HUES48 (cell line): Measurements from ENCODE around the gene ST3GAL6.

ENCODE experiments used
- H3K27ac ChIP-seq: one replicate; pipeline ENCODE4 v1.7.0; 2013; ENCODE audit warnings: low read depth, low read length, inconsistent platforms
- H3K27me3 ChIP-seq: 2 replicates; pipeline ENCODE4 v1.6.1; 2013; ENCODE audit warnings: mild to moderate bottlenecking, low read length; ENCODE audit not compliant: control insufficient read depth, insufficient read depth
- H3K36me3 ChIP-seq: 2 replicates; pipeline ENCODE4 v1.6.1; 2013; ENCODE audit warnings: low read length; ENCODE audit not compliant: control insufficient read depth, insufficient read depth
- H3K4me1 ChIP-seq: 2 replicates; pipeline ENCODE4 v1.6.1; 2013; ENCODE audit warnings: mild to moderate bottlenecking, low read length; ENCODE audit not compliant: control insufficient read depth, insufficient read depth
- H3K4me3 ChIP-seq: 2 replicates; pipeline ENCODE4 v1.5.1; 2013; ENCODE audit warnings: mild to moderate bottlenecking, low read depth, low read length
- H3K9ac ChIP-seq: 2 replicates; pipeline ENCODE4 v1.6.1; 2013; ENCODE audit warnings: mild to moderate bottlenecking, low read depth, low read length, moderate library complexity
- H3K9me3 ChIP-seq: 2 replicates; pipeline ENCODE4 v1.6.1; 2013; ENCODE audit warnings: low read length; ENCODE audit not compliant: control insufficient read depth, insufficient read depth

ST3GAL6 gene

GRCh38 chr3:98786364-98787006 is 23.3 kb downstream of the ST3GAL6 start:
- Histone ChIP-seq H3K36me3 (0 out of 2 replicates have a peak, but pooled peaks cover 4% of the 10 kb centered on the region), H3K4me1 (no peaks in the 10 kb centered on the region), H3K27me3 (no peaks in the 10 kb centered on the region), H3K27ac (no peak overlapping the region), H3K4me3 (no peak overlapping the region), H3K9me3 (no peaks in the 10 kb centered on the region), H3K9ac (no peak overlapping the region)

- H3K4me1 ChIP-seq = no peaks in the 10 kb centered on the region
- H3K27ac ChIP-seq = no peak overlapping the region
- H3K4me3 ChIP-seq = no peak overlapping the region
Measured at GRCh38 chr3:98787181-98787580, 24.0 kb downstream of the ST3GAL6 start.

GRCh38 chr3:98788651-98789050 is 25.5 kb downstream of the ST3GAL6 start:
- no peaks in the 10 kb centered on the region for H3K27me3 ChIP-seq
- H3K27ac ChIP-seq = no peak overlapping the region
- H3K9me3 ChIP-seq = no peaks in the 10 kb centered on the region
- no peak overlapping the region for H3K9ac ChIP-seq
- H3K36me3 ChIP-seq = 0 out of 2 replicates have a peak, but pooled peaks cover 4% of the 10 kb centered on the region
- no peak overlapping the region for H3K4me3 ChIP-seq
- H3K4me1 ChIP-seq = no peaks in the 10 kb centered on the region; the same call in 1 of the 2 replicates

More at GRCh38 chr3:98787181-98787580, 24.0 kb downstream of the ST3GAL6 start:
- no peaks in the 10 kb centered on the region for H3K9me3 ChIP-seq
- 0 out of 2 replicates have a peak, but pooled peaks cover 4% of the 10 kb centered on the region for H3K36me3 ChIP-seq
- H3K27me3 ChIP-seq = no peaks in the 10 kb centered on the region
- no peak overlapping the region for H3K9ac ChIP-seq

GRCh38 chr3:98791341-98792325 is 28.5 kb downstream of the ST3GAL6 start:
- Histone ChIP-seq H3K27me3 (no peaks in the 10 kb centered on the region), H3K36me3 (peaks cover 11% of the 10 kb centered on the region), H3K9ac (no peak overlapping the region), H3K9me3 (no peaks in the 10 kb centered on the region), H3K27ac (no peak overlapping the region), H3K4me1 (no peaks in the 10 kb centered on the region; the same call in 1 of the 2 replicates), H3K4me3 (no peak overlapping the region)

- no peaks in the 10 kb centered on the region; the same call in 1 of the 2 replicates for H3K4me1 ChIP-seq
- no peak overlapping the region for H3K27ac ChIP-seq
- H3K9me3 ChIP-seq = no peaks in the 10 kb centered on the region
- peaks cover 26% of the 10 kb centered on the region for H3K36me3 ChIP-seq
- H3K9ac ChIP-seq = no peak overlapping the region
- H3K27me3 ChIP-seq = no peaks in the 10 kb centered on the region
- no peak overlapping the region for H3K4me3 ChIP-seq
Measured at GRCh38 chr3:98793971-98794370, 30.8 kb downstream of the ST3GAL6 start.

- Histone ChIP-seq H3K27ac (no peak overlapping the region), H3K27me3 (no peaks in the 10 kb centered on the region), H3K4me1 (no peaks in the 10 kb centered on the region; the same call in 1 of the 2 replicates), H3K36me3 (peaks cover 49% of the 10 kb centered on the region), H3K4me3 (no peak overlapping the region), H3K9ac (no peak overlapping the region), H3K9me3 (no peaks in the 10 kb centered on the region)
Measured at GRCh38 chr3:98796334-98796733, 33.2 kb downstream of the ST3GAL6 start.

- Histone ChIP-seq H3K27ac (no peak overlapping the region), H3K4me3 (no peak overlapping the region), H3K4me1 (no peaks in the 10 kb centered on the region; the same call in 1 of the 2 replicates), H3K9me3 (no peaks in the 10 kb centered on the region), H3K27me3 (no peaks in the 10 kb centered on the region), H3K9ac (no peak overlapping the region), H3K36me3 (peaks cover 51% of the 10 kb centered on the region)
Measured at GRCh38 chr3:98797905-98798304, 34.8 kb downstream of the ST3GAL6 start.

GRCh38 chr3:98798820-98799219 is 35.7 kb downstream of the ST3GAL6 start:
- Histone ChIP-seq H3K27me3 (no peaks in the 10 kb centered on the region), H3K4me1 (no peaks in the 10 kb centered on the region), H3K9me3 (no peaks in the 10 kb centered on the region), H3K36me3 (peaks cover 51% of the 10 kb centered on the region), H3K27ac (no peak overlapping the region), H3K4me3 (no peak overlapping the region), H3K9ac (no peak overlapping the region)

- Histone ChIP-seq H3K9me3 (no peaks in the 10 kb centered on the region), H3K4me1 (no peaks in the 10 kb centered on the region), H3K27ac (no peak overlapping the region), H3K9ac (no peak overlapping the region), H3K4me3 (no peak overlapping the region), H3K27me3 (no peaks in the 10 kb centered on the region), H3K36me3 (peaks cover 51% of the 10 kb centered on the region)
Measured at GRCh38 chr3:98799479-98799878, 36.3 kb downstream of the ST3GAL6 start.

- H3K4me1 ChIP-seq = no peaks in the 10 kb centered on the region
- H3K27me3 ChIP-seq = no peaks in the 10 kb centered on the region
- H3K27ac ChIP-seq = no peak overlapping the region
- no peak overlapping the region for H3K4me3 ChIP-seq
- H3K9ac ChIP-seq = no peak overlapping the region
- H3K9me3 ChIP-seq = no peaks in the 10 kb centered on the region
- peaks cover 59% of the 10 kb centered on the region for H3K36me3 ChIP-seq
Measured at GRCh38 chr3:98800401-98800800, 37.3 kb downstream of the ST3GAL6 start.
